GM12865 (cell line): Measurements from ENCODE around the gene GBP6.
"Not testable (repeated sequence)": the region's sequence is repeated elsewhere in the genome, so short reads cannot be mapped to it uniquely, and the experiment has no call there.

Experiments
- DNase-seq: peaks from one replicate; pipeline ENCODE4 v3.0.0; 2010; ENCODE audit warnings: low read depth
- H3K4me3 ChIP-seq: 2 replicates; pipeline ENCODE4 v1.5.1; 2011; ENCODE audit warnings: mild to moderate bottlenecking, low read depth, low read length, control low read depth
- TF ChIP-seq, protein P1 (sequence below): IDR thresholded peaks from 2 replicates; pipeline ENCODE4 v1.5.1; 2011; ENCODE audit warnings: low read length, control low read depth, low read depth, inconsistent platforms; ENCODE audit not compliant: insufficient read depth; ENCODE audit errors: missing control alignments

The GBP6 gene

DNA sequence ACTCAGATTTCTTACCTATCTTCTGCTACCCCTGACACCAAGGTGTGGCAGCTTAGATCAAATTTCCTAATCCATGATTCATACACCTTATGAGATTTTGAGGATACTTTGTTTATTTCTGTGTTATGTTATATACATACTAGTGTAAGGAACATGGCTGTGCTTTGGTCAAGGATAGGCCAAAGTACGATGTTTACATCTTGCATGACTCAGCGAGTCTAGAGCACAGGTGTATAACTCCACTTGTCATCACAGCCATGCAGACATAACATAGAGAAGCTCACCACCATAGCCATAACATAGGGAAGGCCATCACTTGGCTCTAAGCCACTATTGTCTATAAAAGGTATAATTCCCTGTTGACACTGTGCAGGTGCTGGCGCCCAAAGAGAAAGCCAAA lies 61.2 kb downstream of the GBP6 start:
- DNase-seq: no peak
- no peak overlapping the region for H3K4me3 ChIP-seq
- TF ChIP-seq, protein P1, sequence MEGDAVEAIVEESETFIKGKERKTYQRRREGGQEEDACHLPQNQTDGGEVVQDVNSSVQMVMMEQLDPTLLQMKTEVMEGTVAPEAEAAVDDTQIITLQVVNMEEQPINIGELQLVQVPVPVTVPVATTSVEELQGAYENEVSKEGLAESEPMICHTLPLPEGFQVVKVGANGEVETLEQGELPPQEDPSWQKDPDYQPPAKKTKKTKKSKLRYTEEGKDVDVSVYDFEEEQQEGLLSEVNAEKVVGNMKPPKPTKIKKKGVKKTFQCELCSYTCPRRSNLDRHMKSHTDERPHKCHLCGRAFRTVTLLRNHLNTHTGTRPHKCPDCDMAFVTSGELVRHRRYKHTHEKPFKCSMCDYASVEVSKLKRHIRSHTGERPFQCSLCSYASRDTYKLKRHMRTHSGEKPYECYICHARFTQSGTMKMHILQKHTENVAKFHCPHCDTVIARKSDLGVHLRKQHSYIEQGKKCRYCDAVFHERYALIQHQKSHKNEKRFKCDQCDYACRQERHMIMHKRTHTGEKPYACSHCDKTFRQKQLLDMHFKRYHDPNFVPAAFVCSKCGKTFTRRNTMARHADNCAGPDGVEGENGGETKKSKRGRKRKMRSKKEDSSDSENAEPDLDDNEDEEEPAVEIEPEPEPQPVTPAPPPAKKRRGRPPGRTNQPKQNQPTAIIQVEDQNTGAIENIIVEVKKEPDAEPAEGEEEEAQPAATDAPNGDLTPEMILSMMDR: no peak

DNA sequence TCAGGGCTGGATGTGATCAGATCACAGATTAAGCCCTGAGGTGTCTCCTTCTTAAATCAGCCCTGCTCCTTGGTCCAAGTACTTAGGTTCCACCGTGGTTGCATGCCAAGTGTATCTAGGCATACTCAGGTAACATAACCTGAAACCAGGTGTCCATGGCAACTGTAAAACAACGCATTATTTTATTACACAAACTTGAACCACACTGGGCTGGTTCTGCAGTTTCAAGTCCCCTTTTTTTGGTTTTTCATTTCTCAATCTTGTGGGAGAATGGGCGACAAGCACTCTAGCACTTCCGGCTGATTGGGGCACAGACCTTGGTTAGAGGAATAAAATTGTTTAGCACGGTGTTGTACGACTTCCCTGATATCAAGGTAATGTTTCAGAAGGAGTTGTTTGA lies 65.2 kb downstream of the GBP6 start:
- no peak overlapping the region for H3K4me3 ChIP-seq
- DNase-seq: peak; percentile 40
- TF ChIP-seq, protein P1: no peak

GRCh38 chr1:89429681-89430080 lies 65.8 kb downstream of the GBP6 start:
- H3K4me3 ChIP-seq, DNase-seq: not testable (repeated sequence)

GRCh38 chr1:89433421-89433820 lies 69.6 kb downstream of the GBP6 start:
- DNase-seq: no peak
- TF ChIP-seq, protein P1: no peak
- no peak overlapping the region for H3K4me3 ChIP-seq

DNA sequence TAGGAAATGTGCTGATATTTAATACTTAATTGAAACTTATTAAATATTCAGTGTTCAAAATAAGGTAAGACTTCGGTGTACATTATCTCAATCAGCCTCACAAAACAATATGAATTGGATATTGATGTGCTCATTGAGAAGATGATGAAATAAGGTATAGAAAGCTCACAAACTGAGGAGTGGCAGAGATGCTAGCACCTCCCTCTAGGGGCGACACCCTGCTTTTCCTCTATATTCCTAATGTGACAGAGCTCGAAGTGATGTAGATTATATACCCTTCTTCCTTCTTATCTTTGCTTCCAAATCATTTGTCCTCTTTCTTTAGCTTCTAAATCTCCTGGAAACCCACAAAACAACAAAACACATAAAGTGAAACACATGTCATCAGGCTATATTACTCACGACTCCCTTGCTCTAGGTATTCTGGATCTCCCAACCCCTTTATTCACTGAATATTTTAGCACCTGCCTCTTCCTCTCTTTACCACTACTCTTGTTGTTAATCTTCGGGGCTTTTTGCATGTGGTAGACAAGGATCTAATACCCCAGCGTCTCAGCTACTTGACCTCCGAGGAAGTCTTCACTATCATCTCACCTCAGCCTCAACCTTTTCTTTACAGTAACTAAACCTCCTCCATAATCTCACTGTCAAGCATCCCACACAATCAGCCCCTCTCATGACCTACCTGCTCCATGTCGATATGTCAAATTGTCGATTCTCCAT lies 70.4 kb downstream of the GBP6 start:
- not testable (repeated sequence) for DNase-seq, H3K4me3 ChIP-seq
